GM12878 (cell line): ENCODE results near the gene AKT1.

Source experiments
- CHD1 ChIP-seq: IDR thresholded peaks from 2 replicates; pipeline ENCODE4 v1.6.1; 2012; ENCODE audit warnings: low read depth, low read length, improper control_type of control experiment
- EZH2 ChIP-seq: IDR thresholded peaks from 2 replicates; pipeline ENCODE4 v1.6.1; 2012; ENCODE audit warnings: low read depth, mild to moderate bottlenecking, control low read depth, inconsistent platforms, low read length, borderline replicate concordance; ENCODE audit not compliant: control insufficient read depth
- JUND ChIP-seq: IDR thresholded peaks from 2 replicates; pipeline ENCODE4 v1.6.1; 2012; ENCODE audit warnings: low read depth, mild to moderate bottlenecking, low read length, improper control_type of control experiment, moderate library complexity
- NRF1 ChIP-seq: conservative IDR thresholded peaks from 2 replicates; pipeline ENCODE4 v1.6.1; 2011; ENCODE audit warnings: mild to moderate bottlenecking, low read depth, low read length, improper control_type of control experiment
- POLR2A ChIP-seq: IDR thresholded peaks from 2 replicates; pipeline ENCODE4 v1.6.1; 2011; ENCODE audit warnings: low read depth, mild to moderate bottlenecking, low read length
- SRF ChIP-seq, 2 experiments: IDR thresholded peaks; 2 replicates each; pipeline ENCODE4 v1.6.1; 2011; ENCODE audit warnings: low read depth in 2 of 2, low read length in 2 of 2, mild to moderate bottlenecking in 1 of 2, moderate library complexity in 1 of 2
- ZNF24 ChIP-seq: fragments of 450-650 bp; IDR thresholded peaks from 2 replicates; pipeline ENCODE4 v1.6.1; 2017; ENCODE audit warnings: antibody characterized with exemption, mild to moderate bottlenecking
- ZNF274 ChIP-seq: IDR thresholded peaks from one replicate; pipeline ENCODE4 v1.8.0; 2011; ENCODE audit not compliant: insufficient read length, insufficient read depth
- ZSCAN29 ChIP-seq: fragments of 450-650 bp; IDR thresholded peaks from 2 replicates; pipeline ENCODE4 v1.6.1; 2017; ENCODE audit warnings: mild to moderate bottlenecking, moderate library complexity
- TF ChIP-seq, protein P1 (sequence below), 3 experiments: IDR thresholded peaks in 2 of 3; conservative IDR thresholded peaks in 1 of 3; 2 replicates each; pipeline ENCODE4 v1.5.1; 2011; ENCODE audit warnings: low read depth in 3 of 3, low read length in 3 of 3, mild to moderate bottlenecking in 3 of 3, control low read depth in 2 of 3, moderate library complexity in 2 of 3, inconsistent platforms in 1 of 3, mixed read lengths in 1 of 3; ENCODE audit not compliant: control insufficient read depth in 2 of 3, insufficient read depth in 1 of 3; ENCODE audit errors: extremely low read depth in 1 of 3

DNA sequence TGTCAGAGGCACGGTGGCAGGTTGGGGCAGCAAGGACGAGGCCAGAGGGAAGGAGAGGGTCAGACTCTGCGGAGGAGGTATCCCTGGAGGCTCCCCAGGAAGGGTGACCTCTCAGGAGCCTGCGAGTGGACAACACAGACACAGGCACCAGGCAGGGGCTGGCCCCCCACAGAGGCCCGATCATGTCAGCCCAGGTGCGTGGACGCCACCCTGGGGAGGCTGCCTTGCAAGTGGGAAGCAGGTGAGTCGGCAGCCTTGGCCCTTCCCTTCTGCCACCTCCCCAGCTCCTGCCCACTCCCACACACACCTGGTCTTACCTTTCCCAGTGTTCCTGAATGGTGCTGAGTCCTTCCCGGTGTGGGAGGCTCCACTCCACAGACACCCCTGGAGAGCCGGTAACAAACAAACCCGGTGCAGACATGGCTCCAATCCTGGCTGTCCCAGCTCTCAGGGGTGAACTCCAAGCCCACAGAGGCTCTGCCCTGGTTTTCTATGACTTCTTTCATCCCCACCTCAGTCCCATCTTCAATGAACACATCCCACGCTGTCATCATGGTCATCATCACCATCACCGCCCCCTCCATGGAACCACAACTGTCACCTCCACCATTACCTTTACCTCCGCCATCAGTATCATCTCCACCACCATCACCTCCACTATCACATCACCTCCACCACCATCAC is 10.5 kb upstream of the AKT1 start:
- TF ChIP-seq ZNF24: no peak
- no peak for TF ChIP-seq EZH2
- TF ChIP-seq, protein P1, sequence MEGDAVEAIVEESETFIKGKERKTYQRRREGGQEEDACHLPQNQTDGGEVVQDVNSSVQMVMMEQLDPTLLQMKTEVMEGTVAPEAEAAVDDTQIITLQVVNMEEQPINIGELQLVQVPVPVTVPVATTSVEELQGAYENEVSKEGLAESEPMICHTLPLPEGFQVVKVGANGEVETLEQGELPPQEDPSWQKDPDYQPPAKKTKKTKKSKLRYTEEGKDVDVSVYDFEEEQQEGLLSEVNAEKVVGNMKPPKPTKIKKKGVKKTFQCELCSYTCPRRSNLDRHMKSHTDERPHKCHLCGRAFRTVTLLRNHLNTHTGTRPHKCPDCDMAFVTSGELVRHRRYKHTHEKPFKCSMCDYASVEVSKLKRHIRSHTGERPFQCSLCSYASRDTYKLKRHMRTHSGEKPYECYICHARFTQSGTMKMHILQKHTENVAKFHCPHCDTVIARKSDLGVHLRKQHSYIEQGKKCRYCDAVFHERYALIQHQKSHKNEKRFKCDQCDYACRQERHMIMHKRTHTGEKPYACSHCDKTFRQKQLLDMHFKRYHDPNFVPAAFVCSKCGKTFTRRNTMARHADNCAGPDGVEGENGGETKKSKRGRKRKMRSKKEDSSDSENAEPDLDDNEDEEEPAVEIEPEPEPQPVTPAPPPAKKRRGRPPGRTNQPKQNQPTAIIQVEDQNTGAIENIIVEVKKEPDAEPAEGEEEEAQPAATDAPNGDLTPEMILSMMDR (IDR thresholded peaks at IDR 0.05 in 2 of 3, conservative IDR thresholded peaks at IDR 0.05 in 1 of 3; ENCODE audit: control insufficient read depth in 2 of 3, extremely low read depth in 1 of 3, insufficient read depth in 1 of 3, low read depth in 3 of 3, low read length in 3 of 3): no peak
- TF ChIP-seq SRF (IDR thresholded peaks at IDR 0.05; ENCODE audit: low read depth in 2 of 2, low read length in 2 of 2): no peak
- TF ChIP-seq ZSCAN29: no peak
- TF ChIP-seq POLR2A: no peak
- TF ChIP-seq CHD1: no peak
- no peak for TF ChIP-seq JUND
- no peak for TF ChIP-seq ZNF274
- TF ChIP-seq NRF1: no peak
